Activated CD4-positive, alpha-beta memory T cell treated with anti-CD3 and anti-CD28 coated beads, Interleukin-2, amount 10 ng/mL, durations not matched to agents 7 days and 5 days (primary cell): ENCODE data around the gene SMARCD2. TPM values are rescaled to one million over a fixed set of nuclear protein-coding genes. Genes with fewer than 3 reads are reported as not detected.
A peak's percentile ranks its signal among the peaks of the same experiment; 100 is the strongest.

Experiments used
- CTCF ChIA-PET: fragments of 350-600 bp; sonication (Branson Sonifier 250); formaldehyde crosslinking; loops from one replicate; lab custom pipeline; 2021; ENCODE audit warnings: antibody characterized with exemption, inconsistent platforms; lab: Charles Lee
- POLR2A ChIA-PET: fragments of 350-600 bp; sonication (Branson Sonifier 250); formaldehyde crosslinking; loops from one replicate; lab custom pipeline; 2021; ENCODE audit warnings: antibody characterized with exemption; lab: Charles Lee
- DNase-seq: peaks from one replicate; pipeline ENCODE4 v3.0.0-alpha.2; 2020
- H3K27ac Mint-ChIP-seq: one replicate; pipeline ENCODE4 v1.8.0; 2021; ENCODE audit warnings: mild to moderate bottlenecking, mixed read lengths
- H3K27me3 Mint-ChIP-seq: one replicate; pipeline ENCODE4 v1.8.0; 2021; ENCODE audit warnings: mixed read lengths
- H3K36me3 Mint-ChIP-seq: one replicate; pipeline ENCODE4 v1.8.0; 2021; ENCODE audit warnings: low read depth, mixed read lengths
- H3K4me1 Mint-ChIP-seq: one replicate; pipeline ENCODE4 v1.8.0; 2021; ENCODE audit warnings: mixed read lengths
- H3K4me3 Mint-ChIP-seq: one replicate; pipeline ENCODE4 v1.8.0; 2021; ENCODE audit warnings: mild to moderate bottlenecking, mixed read lengths
- H3K9me3 Mint-ChIP-seq: one replicate; pipeline ENCODE4 v1.8.0; 2021; ENCODE audit warnings: mixed read lengths
- total RNA-seq, 2 experiments: library from RNA; stranded (reverse); gene quantifications; one replicate each; pipeline ENCODE4 v1.2.3, GENCODE V29; 2021

SMARCD2 gene
- total RNA-seq, 2 experiments from 2014 or later = 150 to 152 TPM

DNA sequence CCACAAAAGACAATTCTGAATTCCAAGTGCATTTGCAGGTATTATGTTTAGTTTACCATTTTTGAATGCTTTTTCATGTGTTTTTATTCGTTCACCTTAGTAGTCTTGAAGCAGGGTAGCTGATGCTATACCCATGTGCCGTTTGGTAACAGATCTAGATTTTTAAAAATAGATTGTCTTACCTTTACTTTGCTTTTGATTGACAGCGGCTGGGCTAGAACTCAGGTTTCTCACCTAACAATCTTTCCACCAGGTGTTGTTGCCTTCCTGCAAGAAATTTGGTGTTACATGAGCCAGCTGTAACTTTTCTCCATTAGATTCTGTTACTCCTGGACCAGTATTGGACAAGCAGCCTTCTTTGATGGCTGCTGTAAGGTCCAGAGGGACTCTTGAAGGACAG is 13.5 kb downstream of the SMARCD2 start:
- CTCF ChIA-PET = interaction anchor here (0.8 to 5.0 kb wide), 6 partner anchors 9 to 60 kb away, joined by 3 to 28 read pairs (median 5); partner anchors contain the start of genes CCDC47 and SMARCD2
- no peak for DNase-seq
- H3K4me3 Mint-ChIP-seq = peak overlapping the region; percentile 89
- peaks cover 90% of the 10 kb centered on the region for H3K36me3 Mint-ChIP-seq
- H3K27me3 Mint-ChIP-seq = no peaks in the 10 kb centered on the region
- H3K4me1 Mint-ChIP-seq = peaks cover 76% of the 10 kb centered on the region
- H3K9me3 Mint-ChIP-seq = no peaks in the 10 kb centered on the region
- H3K27ac Mint-ChIP-seq = peak overlapping the region; percentile 38
- POLR2A ChIA-PET = interaction anchor here (0.8 to 10.2 kb wide), 7 partner anchors 8 to 678 kb away, joined by 3 to 194 read pairs (median 5); partner anchors contain the start of genes CCDC47, CEP95, DDX42 and DDX5

DNA sequence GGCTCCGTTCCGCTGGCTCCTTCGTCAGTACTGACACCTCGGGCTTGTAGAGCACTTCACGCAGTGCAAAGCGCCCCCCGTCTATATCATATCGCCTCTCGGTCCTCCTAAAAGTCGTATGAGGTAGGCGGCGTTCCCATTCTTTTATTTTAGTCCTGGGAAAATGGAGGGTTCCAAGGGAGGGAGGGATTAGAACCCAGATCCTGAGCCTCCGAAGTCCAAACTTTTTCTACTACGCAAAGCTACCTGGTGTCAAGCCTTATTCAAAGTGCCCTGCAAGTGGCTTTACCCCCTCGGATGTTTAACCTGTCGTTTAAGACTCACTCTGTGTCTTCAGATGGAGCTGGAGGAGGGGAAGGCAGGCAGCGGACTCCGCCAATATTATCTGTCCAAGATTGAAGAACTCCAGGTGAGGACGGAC is 14.7 kb downstream of the SMARCD2 start:
- no peaks in the 10 kb centered on the region for H3K27me3 Mint-ChIP-seq
- no peaks in the 10 kb centered on the region for H3K9me3 Mint-ChIP-seq
- peak overlapping the region; percentile 93 for H3K27ac Mint-ChIP-seq
- ChIA-PET POLR2A (interaction anchor here (0.5 to 10.2 kb wide), 13 partner anchors 13 to 319 kb away, joined by 3 to 194 read pairs (median 4); partner anchors contain the start of genes CCDC47, DDX42, SMARCD2 and STRADA), CTCF (interaction anchor here (0.8 to 5.0 kb wide), 7 partner anchors 13 to 129 kb away, joined by 3 to 28 read pairs (median 4); partner anchors contain the start of genes CCDC47 and SMARCD2)
- H3K4me1 Mint-ChIP-seq = peaks cover 82% of the 10 kb centered on the region
- DNase-seq = no peak
- H3K4me3 Mint-ChIP-seq = peak overlapping the region; percentile 89
- peaks cover 90% of the 10 kb centered on the region for H3K36me3 Mint-ChIP-seq

DNA sequence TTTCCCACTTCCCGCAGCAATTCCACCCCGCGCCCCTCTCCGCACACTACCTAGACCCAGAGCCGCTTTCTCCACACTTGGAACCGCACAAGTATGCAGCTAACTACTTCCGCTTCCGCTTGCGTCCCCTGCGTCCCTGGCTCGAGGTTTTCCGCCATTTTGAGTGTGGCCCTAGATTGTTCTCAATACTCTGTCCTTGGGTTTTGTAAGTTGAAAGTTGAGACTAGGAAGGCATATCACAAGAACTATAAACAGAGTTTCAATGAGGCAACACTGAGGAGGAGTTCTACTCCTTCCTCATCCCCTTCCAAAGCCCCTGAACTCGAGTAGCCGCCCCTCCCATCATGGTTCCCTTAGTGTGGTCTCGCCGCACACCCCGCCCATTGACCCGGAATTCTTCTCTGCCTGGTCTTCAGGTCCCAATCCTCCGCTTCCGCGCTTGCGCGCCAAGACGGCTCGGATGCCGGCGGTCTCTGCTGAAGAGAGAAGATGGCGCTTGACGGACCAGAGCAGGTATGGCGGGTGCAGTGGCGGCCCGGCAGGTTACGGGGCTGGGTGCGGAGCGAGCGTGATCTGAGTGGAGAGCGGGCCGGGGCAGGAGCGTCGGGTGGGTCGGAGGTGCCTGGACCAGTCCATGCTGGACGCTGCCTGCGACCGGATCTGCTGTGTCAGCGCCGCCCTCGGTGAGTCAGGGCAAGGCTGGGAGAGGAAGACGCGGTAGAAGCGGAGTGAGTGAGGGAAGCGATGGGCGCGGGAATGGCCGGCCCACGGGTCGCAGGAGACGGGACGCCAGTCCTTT is 15.3 kb downstream of the SMARCD2 start, which contains the start of the genes FTSJ3 and PSMC5:
TSS of gene FTSJ3 (minus strand) at position 662 of the 799 bp plus-strand sequence. CDS start 761 bp downstream, outside the sequence.
TSS of gene PSMC5 (plus strand) at position 430 of the 799 bp plus-strand sequence. CDS start at position 490, 60 bp downstream.
- Mint-ChIP-seq H3K36me3 (peaks cover 90% of the 10 kb centered on the region), H3K4me3 (peak within 1 kb of the TSS; percentile 89), H3K27me3 (no peaks in the 10 kb centered on the region), H3K27ac (peak within 1 kb of the TSS; percentile 93), H3K4me1 (peaks cover 82% of the 10 kb centered on the region), H3K9me3 (no peaks in the 10 kb centered on the region)
- DNase-seq = peak; percentile 96
- ChIA-PET CTCF (interaction anchor here (1.0 to 5.0 kb wide), 7 partner anchors 14 to 129 kb away, joined by 4 to 28 read pairs (median 6); partner anchors contain the start of genes CCDC47, DDX42 and SMARCD2), POLR2A (interaction anchor here (1.0 to 10.2 kb wide), 16 partner anchors 7 to 225 kb away, joined by 3 to 194 read pairs (median 7); partner anchors contain the start of genes CCDC47, DDX42, LIMD2 and SMARCD2)

DNA sequence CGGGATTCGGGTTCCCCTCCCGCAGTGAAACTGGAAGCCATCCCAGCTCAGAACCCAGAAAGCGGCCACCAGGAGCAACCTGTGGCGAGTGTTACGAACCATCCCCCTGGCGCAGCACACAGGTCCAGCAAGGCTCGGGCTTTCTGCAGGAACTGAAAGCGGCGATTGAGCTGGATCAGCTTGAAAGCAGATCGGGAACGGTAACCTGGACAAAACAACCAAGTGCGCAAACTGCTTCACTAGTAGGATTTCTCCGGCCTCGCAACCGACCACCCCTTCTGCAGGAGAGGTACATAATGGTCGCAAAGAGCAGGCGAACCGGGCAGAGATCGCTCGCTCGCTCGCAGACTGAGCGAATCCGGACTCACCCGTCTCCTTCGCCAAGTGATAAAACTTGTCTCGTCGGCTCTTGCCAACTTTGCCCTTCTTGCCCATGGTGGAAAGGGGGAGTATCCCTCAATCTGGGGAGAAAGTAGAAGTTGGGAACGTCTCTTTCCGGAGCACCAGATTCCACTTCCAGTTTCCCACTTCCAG is 15.9 kb downstream of the SMARCD2 start:
- ChIA-PET POLR2A (interaction anchor here (1.0 to 10.2 kb wide), 12 partner anchors 8 to 129 kb away, joined by 3 to 194 read pairs (median 9); partner anchors contain the start of genes CCDC47, DDX42, LIMD2 and SMARCD2), CTCF (interaction anchor here (0.7 to 1.8 kb wide), 5 partner anchors 8 to 52 kb away, joined by 3 to 13 read pairs (median 4); partner anchors contain the start of genes CCDC47 and DDX42)
- peak overlapping the region; percentile 93 for H3K27ac Mint-ChIP-seq
- no peaks in the 10 kb centered on the region for H3K9me3 Mint-ChIP-seq
- no peak for DNase-seq
- peak overlapping the region; percentile 89 for H3K4me3 Mint-ChIP-seq
- H3K36me3 Mint-ChIP-seq = peaks cover 90% of the 10 kb centered on the region
- peaks cover 80% of the 10 kb centered on the region for H3K4me1 Mint-ChIP-seq
- no peaks in the 10 kb centered on the region for H3K27me3 Mint-ChIP-seq

DNA sequence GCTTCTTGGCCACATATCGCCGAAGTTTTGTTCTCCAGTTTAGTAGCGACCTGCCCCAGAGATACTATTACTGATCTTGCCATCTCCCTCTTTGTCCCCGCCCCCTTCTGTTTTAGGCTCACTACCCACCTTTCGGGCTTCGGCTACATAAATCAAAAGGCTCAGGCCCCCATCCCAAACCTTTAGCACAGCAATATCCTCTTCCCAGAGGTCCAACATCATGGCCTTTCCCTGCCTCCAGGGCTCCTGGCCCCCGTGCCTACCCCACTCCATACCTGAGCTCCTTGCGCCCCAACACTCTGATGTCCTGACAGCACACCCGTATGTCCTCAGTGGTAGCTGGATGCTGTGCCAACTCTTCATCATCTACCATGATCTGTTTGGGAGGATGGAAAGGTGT is 18.1 kb downstream of the SMARCD2 start:
- H3K4me3 Mint-ChIP-seq = no peak overlapping the region
- H3K27me3 Mint-ChIP-seq = no peaks in the 10 kb centered on the region
- no peaks in the 10 kb centered on the region for H3K9me3 Mint-ChIP-seq
- peak overlapping the region; percentile 8 for H3K27ac Mint-ChIP-seq
- H3K4me1 Mint-ChIP-seq = peaks cover 65% of the 10 kb centered on the region
- no peak for DNase-seq
- ChIA-PET POLR2A (interaction anchor here (1.3 to 2.7 kb wide), 5 partner anchors 11 to 123 kb away, joined by 3 to 12 read pairs (median 8); partner anchors contain the start of genes CCDC47, DDX42 and LIMD2), CTCF (interaction anchor here (0.6 to 1.8 kb wide), 3 partner anchors 11 to 48 kb away, joined by 3 to 5 read pairs (median 3); no protein-coding TSS in a partner anchor)
- H3K36me3 Mint-ChIP-seq = peaks cover 90% of the 10 kb centered on the region

DNA sequence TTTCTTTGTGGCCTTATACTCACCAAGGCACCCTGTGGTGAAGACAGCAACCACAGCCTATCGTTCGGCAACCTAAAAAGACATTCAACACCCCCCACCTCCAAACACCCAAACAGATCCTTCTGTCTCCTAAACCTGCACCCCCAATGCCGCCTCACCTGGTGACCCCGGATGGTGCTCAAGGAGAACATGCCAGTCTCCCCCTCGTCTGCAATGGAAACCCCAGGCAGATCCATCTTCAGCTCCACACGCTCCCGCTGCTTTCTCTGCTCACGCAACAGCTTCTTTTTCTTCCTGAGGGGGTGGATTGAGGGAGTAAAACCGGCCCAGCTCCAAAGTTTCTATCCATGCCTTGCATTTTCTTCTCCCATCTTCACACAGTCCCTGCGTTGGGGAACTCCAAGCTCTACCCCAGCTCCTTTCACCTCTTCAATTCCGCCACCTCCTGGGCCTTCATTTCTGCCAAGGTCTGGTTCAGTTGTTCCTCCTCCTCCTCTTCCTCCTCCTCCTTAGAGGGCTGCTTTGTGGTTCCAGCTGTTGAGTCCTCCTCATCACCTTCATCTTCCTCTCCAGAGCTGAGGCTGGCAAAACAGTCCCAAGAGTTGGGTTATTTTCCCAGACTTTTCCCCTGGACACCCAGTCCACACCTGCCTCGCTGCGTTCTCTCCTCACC is 18.7 kb downstream of the SMARCD2 start:
- no peak for DNase-seq
- H3K27me3 Mint-ChIP-seq = no peaks in the 10 kb centered on the region
- no peak overlapping the region for H3K4me3 Mint-ChIP-seq
- POLR2A ChIA-PET = interaction anchor here (1.3 to 1.8 kb wide), 4 partner anchors 11 to 50 kb away, joined by 3 to 10 read pairs (median 7); partner anchors contain the start of genes CCDC47 and DDX42
- CTCF ChIA-PET = interaction anchor here (0.6 to 1.8 kb wide), 4 partner anchors 11 to 59 kb away, joined by 3 to 5 read pairs (median 4); no protein-coding TSS in a partner anchor
- peak overlapping the region; percentile 9 for H3K27ac Mint-ChIP-seq
- H3K36me3 Mint-ChIP-seq = peaks cover 89% of the 10 kb centered on the region
- H3K4me1 Mint-ChIP-seq = peaks cover 60% of the 10 kb centered on the region
- H3K9me3 Mint-ChIP-seq = no peaks in the 10 kb centered on the region

DNA sequence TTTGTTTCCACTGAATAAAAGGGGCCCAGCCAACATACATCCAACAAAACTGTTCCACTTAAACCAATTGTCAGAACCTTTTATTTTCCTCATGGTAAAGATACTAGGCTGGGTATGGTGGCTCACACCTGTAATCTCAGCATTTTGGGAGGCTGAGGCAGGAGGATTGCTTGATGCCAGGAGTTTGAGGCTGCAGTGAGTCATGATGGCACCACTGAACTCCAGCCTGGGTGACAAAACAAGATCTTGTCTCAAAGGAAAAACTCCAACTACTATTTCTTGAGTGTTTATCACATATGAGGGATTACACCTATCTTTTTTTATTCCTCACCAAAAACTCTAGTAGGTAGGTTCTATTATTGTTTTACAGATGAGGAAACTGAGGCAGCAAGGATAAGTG is 19.9 kb downstream of the SMARCD2 start:
- H3K27ac Mint-ChIP-seq = no peak overlapping the region
- H3K36me3 Mint-ChIP-seq = peaks cover 91% of the 10 kb centered on the region
- DNase-seq = no peak
- H3K27me3 Mint-ChIP-seq = no peaks in the 10 kb centered on the region
- no peak overlapping the region for H3K4me3 Mint-ChIP-seq
- ChIA-PET CTCF (interaction anchor here (0.5 kb wide), 1 partner anchor 960 kb away, joined by 5 read pairs; no protein-coding TSS in a partner anchor), POLR2A (interaction anchor here (1.2 kb wide), 1 partner anchor 19 kb away, joined by 3 read pairs; no protein-coding TSS in a partner anchor)
- peaks cover 52% of the 10 kb centered on the region for H3K4me1 Mint-ChIP-seq
- H3K9me3 Mint-ChIP-seq = no peaks in the 10 kb centered on the region

DNA sequence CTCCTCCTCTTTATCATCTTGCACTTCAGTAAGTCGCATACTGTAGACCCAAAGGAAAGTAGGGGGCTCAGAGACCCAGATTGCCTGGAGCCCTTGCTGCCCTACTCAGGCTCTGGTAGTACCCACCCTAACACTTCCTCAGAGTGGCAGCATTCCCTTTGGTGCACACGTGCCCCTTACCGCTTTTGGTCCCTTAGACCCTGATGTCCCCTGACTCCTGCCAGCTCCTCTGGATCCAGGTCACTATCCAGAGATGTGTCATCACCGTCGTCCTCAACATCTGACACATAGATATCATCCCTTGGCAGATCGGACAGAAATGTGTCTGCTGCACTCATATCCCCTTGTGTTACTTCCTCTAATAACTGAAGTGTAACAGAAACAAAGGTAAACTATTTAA is 20.7 kb downstream of the SMARCD2 start:
- no peak for DNase-seq
- H3K4me3 Mint-ChIP-seq = peak overlapping the region; percentile 11
- H3K9me3 Mint-ChIP-seq = no peaks in the 10 kb centered on the region
- H3K36me3 Mint-ChIP-seq = peaks cover 90% of the 10 kb centered on the region
- CTCF ChIA-PET = no interaction called here
- H3K27me3 Mint-ChIP-seq = no peaks in the 10 kb centered on the region
- peaks cover 51% of the 10 kb centered on the region for H3K4me1 Mint-ChIP-seq
- POLR2A ChIA-PET = interaction anchor here (1.2 kb wide), 3 partner anchors 7 to 20 kb away, joined by 3 to 4 read pairs (median 3); no protein-coding TSS in a partner anchor
- peak overlapping the region; percentile 36 for H3K27ac Mint-ChIP-seq

DNA sequence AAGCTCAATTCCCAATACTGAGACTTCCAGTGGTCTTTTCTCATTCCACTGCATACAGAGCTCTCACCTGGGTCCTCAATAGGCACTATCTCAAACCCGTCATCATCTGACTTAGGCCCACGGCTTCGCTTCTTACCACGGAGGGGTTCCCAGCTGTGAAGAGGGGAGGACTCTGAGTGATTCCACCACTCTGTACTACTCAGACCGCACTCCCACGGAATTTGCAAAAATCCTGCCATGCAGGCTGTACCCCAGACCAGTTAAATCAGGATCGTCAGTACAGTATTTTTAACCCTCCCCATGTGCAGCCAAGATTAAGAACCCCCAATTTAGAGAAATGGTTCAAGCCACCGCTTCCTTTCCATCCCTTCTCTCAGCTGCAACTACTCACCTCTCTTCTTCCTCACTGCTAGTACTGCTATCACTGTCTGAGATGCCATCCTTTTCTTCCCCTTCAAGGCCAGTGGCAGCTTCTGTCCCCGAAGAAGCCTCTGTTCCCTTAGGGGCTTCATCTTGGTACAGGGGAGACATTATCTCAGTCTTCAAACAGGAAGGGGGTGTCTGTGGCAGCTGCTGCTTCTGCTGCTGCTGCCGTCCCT is 21.4 kb downstream of the SMARCD2 start:
- POLR2A ChIA-PET = interaction anchor here (0.9 to 1.2 kb wide), 4 partner anchors 8 to 28 kb away, joined by 3 to 4 read pairs (median 4); no protein-coding TSS in a partner anchor
- Mint-ChIP-seq H3K36me3 (peaks cover 93% of the 10 kb centered on the region), H3K4me3 (peak overlapping the region; percentile 11), H3K4me1 (peaks cover 45% of the 10 kb centered on the region), H3K27me3 (no peaks in the 10 kb centered on the region), H3K27ac (peak overlapping the region; percentile 76), H3K9me3 (no peaks in the 10 kb centered on the region)
- CTCF ChIA-PET = interaction anchor here (0.8 kb wide), 1 partner anchor 17 kb away, joined by 3 read pairs; no protein-coding TSS in a partner anchor
- DNase-seq = no peak

DNA sequence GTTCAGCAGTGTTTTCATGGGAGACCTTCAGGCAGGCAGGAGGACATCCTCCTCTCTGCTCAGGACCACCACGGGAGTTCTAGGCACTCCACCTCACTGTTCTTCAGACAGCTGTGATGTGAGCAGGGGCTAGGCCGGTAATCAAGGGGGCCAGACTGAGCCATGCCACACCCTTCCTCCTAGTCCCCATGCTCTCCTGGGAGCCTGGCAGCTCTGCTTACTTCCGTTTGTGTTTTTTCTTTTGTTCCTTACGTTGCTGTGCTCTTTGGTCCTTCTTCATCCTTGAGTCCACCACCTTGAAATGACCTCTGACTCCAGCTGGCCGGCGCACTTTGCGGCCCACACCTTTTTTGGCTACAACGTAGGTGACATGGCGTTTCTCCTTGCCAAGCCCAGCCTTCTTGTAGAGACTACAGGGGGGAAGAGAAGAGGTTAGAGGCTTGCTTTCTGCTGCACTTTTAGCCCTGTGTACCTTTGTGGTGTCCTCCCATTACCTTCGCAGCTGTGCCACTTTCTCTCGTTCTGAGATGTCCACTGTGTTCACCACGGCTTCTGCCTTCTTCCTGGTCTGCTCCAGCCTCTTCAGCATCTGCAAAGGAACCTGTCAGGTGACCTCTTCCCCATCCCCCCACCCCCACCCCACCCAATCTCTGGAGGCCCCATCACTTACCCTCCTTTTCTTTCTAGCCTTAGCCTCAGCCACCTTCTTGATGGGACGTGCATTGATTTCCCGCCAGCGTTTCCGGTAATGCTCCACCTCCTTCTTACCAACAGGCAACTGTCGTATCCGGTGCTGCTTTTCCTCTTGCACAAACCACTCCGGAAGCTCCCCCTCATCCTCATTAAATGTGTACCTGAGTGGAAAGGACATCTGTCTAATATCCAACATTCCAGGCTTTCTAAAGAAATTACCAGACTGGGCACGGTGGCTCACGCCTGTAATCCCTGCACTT is 22.6 kb downstream of the SMARCD2 start:
- H3K4me3 Mint-ChIP-seq = peak overlapping the region; percentile 56
- H3K27me3 Mint-ChIP-seq = no peaks in the 10 kb centered on the region
- ChIA-PET CTCF (no interaction called here), POLR2A (interaction anchor here (1.1 to 1.5 kb wide), 5 partner anchors 10 to 46 kb away, joined by 3 to 4 read pairs (median 3); partner anchors contain the start of gene DDX42)
- H3K4me1 Mint-ChIP-seq = peaks cover 34% of the 10 kb centered on the region
- H3K9me3 Mint-ChIP-seq = no peaks in the 10 kb centered on the region
- peak overlapping the region; percentile 76 for H3K27ac Mint-ChIP-seq
- DNase-seq = no peak
- H3K36me3 Mint-ChIP-seq = peaks cover 93% of the 10 kb centered on the region
